GM19240 (cell line): ENCODE results near the gene GAD1.

Experiments used
- DNase-seq: peaks from one replicate; pipeline ENCODE4 v3.0.0; 2011; ENCODE audit warnings: low spot score; ENCODE audit not compliant: insufficient read length

GAD1 gene

GRCh38 chr2:170892391-170892951 lies 75.8 kb downstream of the GAD1 start:
- DNase-seq: no peak

DNA sequence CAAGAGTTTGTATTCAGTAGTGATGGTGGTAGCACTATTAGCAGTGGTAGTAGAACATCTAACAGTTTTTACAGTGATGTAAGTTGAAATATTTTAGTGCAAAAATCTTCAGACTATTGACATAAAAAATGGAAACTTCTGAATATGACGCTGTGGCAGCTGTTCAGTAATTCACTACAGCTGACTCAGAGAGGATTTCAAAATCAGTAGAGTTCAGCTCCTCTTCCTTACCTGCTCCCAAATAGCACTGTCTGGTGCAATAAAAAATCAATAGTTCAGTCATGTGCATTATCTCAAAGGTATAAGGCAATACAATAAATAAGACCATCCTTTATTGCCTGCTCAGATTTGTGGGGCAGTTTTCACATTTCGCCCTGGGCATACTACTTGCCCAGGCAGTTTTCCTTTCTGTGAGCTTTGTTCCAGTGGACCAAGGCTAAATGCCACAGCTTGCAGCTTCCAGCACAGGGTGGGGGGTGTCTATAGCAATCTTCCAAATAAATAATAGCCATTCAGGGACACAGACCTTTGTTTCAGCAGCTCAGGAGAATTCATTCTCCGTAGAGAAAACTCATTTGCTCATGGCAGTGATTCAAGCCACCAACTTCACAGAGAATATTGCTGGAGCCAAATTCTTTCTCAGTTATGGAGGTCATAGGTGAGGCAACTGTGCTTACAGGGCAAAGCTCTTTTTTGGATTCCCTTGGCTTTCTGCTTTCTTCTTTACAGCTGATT lies 78.5 kb downstream of the GAD1 start:
- DNase-seq: no peak

- DNase-seq: no peak
Measured at GRCh38 chr2:170896622-170897021, 79.9 kb downstream of the GAD1 start.

- DNase-seq: no peak
Measured at GRCh38 chr2:170897108-170897507, 80.4 kb downstream of the GAD1 start.

GRCh38 chr2:170905864-170906263 lies 89.2 kb downstream of the GAD1 start:
- DNase-seq: no peak
